UCSD-AML1 (cell line): Measurements from ENCODE around the gene IGF2BP2.
"Not testable (repeated sequence)": the region's sequence is repeated elsewhere in the genome, so short reads cannot be mapped to it uniquely, and the experiment has no call there.

Experiments
- DNase-seq: peaks from one replicate; lab custom pipeline; 2025; ENCODE audit not compliant: unreplicated experiment; lab: John Stamatoyannopoulos, UW

Gene IGF2BP2

GRCh38 chr3:185647134-185647879, 177.5 kb downstream of the IGF2BP2 start:
- no peak for DNase-seq

- DNase-seq = no peak
These were observed 178.3 kb downstream of the IGF2BP2 start for GRCh38 chr3:185646382-185647133.

GRCh38 chr3:185645596-185646381, 179.1 kb downstream of the IGF2BP2 start:
- no peak for DNase-seq

- DNase-seq = not testable (repeated sequence)
These were observed 179.7 kb downstream of the IGF2BP2 start for GRCh38 chr3:185645191-185645590.

GRCh38 chr3:185640308-185640707, 184.5 kb downstream of the IGF2BP2 start:
- DNase-seq = no peak

- DNase-seq = no peak
These were observed 185.1 kb downstream of the IGF2BP2 start for GRCh38 chr3:185639632-185640206.

- not testable (repeated sequence) for DNase-seq
These were observed 186.2 kb downstream of the IGF2BP2 start for GRCh38 chr3:185638651-185639050.

- DNase-seq = no peak
These were observed 187.5 kb downstream of the IGF2BP2 start for GRCh38 chr3:185637388-185637787.

- no peak for DNase-seq
These were observed 191.8 kb downstream of the IGF2BP2 start for GRCh38 chr3:185632996-185633395.

GRCh38 chr3:185631508-185632206, 193.2 kb downstream of the IGF2BP2 start:
- DNase-seq = no peak

- no peak for DNase-seq
These were observed 193.7 kb downstream of the IGF2BP2 start for GRCh38 chr3:185631108-185631507.

- DNase-seq = no peak
These were observed 194.6 kb downstream of the IGF2BP2 start for GRCh38 chr3:185630182-185630622.

GRCh38 chr3:185629554-185630181, 195.2 kb downstream of the IGF2BP2 start:
- DNase-seq = no peak

- no peak for DNase-seq
These were observed 199.1 kb downstream of the IGF2BP2 start for GRCh38 chr3:185625784-185626183.

- DNase-seq = no peak
These were observed 200.7 kb downstream of the IGF2BP2 start for GRCh38 chr3:185623939-185624665.

- DNase-seq = no peak
These were observed 211.8 kb downstream of the IGF2BP2 start for GRCh38 chr3:185613016-185613415.

- no peak for DNase-seq
These were observed 218.6 kb downstream of the IGF2BP2 start for GRCh38 chr3:185606196-185606595.

- no peak for DNase-seq
These were observed 219.3 kb downstream of the IGF2BP2 start for GRCh38 chr3:185605566-185605965.

- DNase-seq = no peak
These were observed 229.3 kb downstream of the IGF2BP2 start for GRCh38 chr3:185595526-185595925.
